GM12878 (cell line): Measurements from ENCODE around the gene ZNF385A. TPM values are rescaled to one million over a fixed set of nuclear protein-coding genes. Genes with fewer than 3 reads are reported as not detected.

ENCODE experiments used
- ATAC-seq: fragments of 200-7000 bp; cut with Tn5 transposase; 3 replicates; pipeline ENCODE4 v1.9.1; 2020; ENCODE audit warnings: mild to moderate bottlenecking, moderate library complexity
- BruUV-seq: library from RNA; stranded (reverse); fragments of 400-500 nt; replicated peaks from 2 replicates; lab custom pipeline; 2021; lab: Mats Ljungman, UMichigan
- CTCF ChIA-PET: fragments of 300-600 bp; sonication (Branson Sonifier 250); formaldehyde crosslinking; extraction: SDS; loops from one replicate; lab custom pipeline; 2021; ENCODE audit warnings: inconsistent platforms; lab: Yijun Ruan, JAX
- POLR2A ChIA-PET: fragments of 350-600 bp; formaldehyde crosslinking; extraction: SDS; loops from one replicate; lab custom pipeline; 2021; ENCODE audit warnings: inconsistent platforms; lab: Charles Lee
- RAD21 ChIA-PET: fragments of 300-600 bp; sonication (Branson Sonifier 250); formaldehyde crosslinking; loops from one replicate; lab custom pipeline; 2023; ENCODE audit warnings: antibody characterized with exemption; ENCODE audit not compliant: unreplicated experiment; lab: Charles Lee
- SMC1A ChIA-PET: fragments of 300-600 bp; sonication (Branson Sonifier 250); formaldehyde crosslinking; loops from one replicate; lab custom pipeline; 2023; ENCODE audit not compliant: unreplicated experiment, uncharacterized antibody; lab: Charles Lee
- DNase-seq: peaks from one replicate; pipeline ENCODE4 v3.0.0-alpha.2; 2011; ENCODE audit warnings: low read depth, low spot score
- FAIRE-seq: peaks from 3 replicates; lab custom pipeline; 2011; peaks lifted over from hg19 to GRCh38; lab: Jason Lieb, UNC
- H2AFZ ChIP-seq: 2 replicates; pipeline ENCODE4 v1.6.0; 2011; ENCODE audit warnings: low read depth, low read length, control low read depth; ENCODE audit not compliant: control insufficient read depth
- H3K27ac ChIP-seq: 2 replicates; pipeline ENCODE4 v1.5.1; 2011; ENCODE audit warnings: control low read depth; ENCODE audit not compliant: control insufficient read depth, insufficient read depth
- H3K27me3 ChIP-seq, 2 experiments: replicated peaks in 1 of 2; 2 replicates each; pipeline versions ENCODE4 v1.6.0 to v1.6.1; 2011; ENCODE audit warnings: low read length in 1 of 2; ENCODE audit not compliant: control insufficient read depth in 2 of 2, insufficient read depth in 2 of 2
- H3K36me3 ChIP-seq, 2 experiments: 2 replicates each; pipeline ENCODE4 v1.5.1; 2011; ENCODE audit warnings: low read length in 1 of 2; ENCODE audit not compliant: control insufficient read depth in 2 of 2, insufficient read depth in 2 of 2
- H3K4me1 ChIP-seq: 2 replicates; pipeline ENCODE4 v1.6.1; 2011; ENCODE audit warnings: mild to moderate bottlenecking, low read length, moderate library complexity, mixed read lengths; ENCODE audit not compliant: control insufficient read depth, insufficient read depth
- H3K4me2 ChIP-seq: 2 replicates; pipeline ENCODE4 v1.6.0; 2011; ENCODE audit warnings: control low read depth; ENCODE audit not compliant: control insufficient read depth, insufficient read depth
- H3K4me3 ChIP-seq: fragments of 200-600 bp; sonication (generic); 2 replicates; pipeline ENCODE4 v1.5.1; 2016
- H3K79me2 ChIP-seq: 2 replicates; pipeline ENCODE4 v1.6.0; 2011; ENCODE audit warnings: low read length; ENCODE audit not compliant: control insufficient read depth, insufficient read depth
- H3K9ac ChIP-seq: 2 replicates; pipeline ENCODE4 v1.8.0; 2011; ENCODE audit warnings: low read length, control low read depth, mixed read lengths; ENCODE audit not compliant: control insufficient read depth, insufficient read depth
- H3K9me3 ChIP-seq: replicated peaks from 3 replicates; pipeline ENCODE4 v1.5.1; 2011; ENCODE audit warnings: mild to moderate bottlenecking, low read length; ENCODE audit not compliant: control insufficient read depth, insufficient read depth
- H4K20me1 ChIP-seq: 2 replicates; pipeline ENCODE4 v1.6.0; 2011; ENCODE audit not compliant: control insufficient read depth, insufficient read depth
- CBX3 ChIP-seq: fragments of 200-600 bp; sonication (generic); IDR thresholded peaks from 2 replicates; pipeline ENCODE4 v1.6.1; 2016; ENCODE audit warnings: low read depth, borderline replicate concordance
- CREB1 ChIP-seq: IDR thresholded peaks from 2 replicates; pipeline ENCODE4 v1.6.1; 2012; ENCODE audit warnings: low read depth, mild to moderate bottlenecking, inconsistent platforms
- CTCF ChIP-seq, 3 experiments: IDR thresholded peaks in 2 of 3; conservative IDR thresholded peaks in 1 of 3; 2 replicates each; pipeline ENCODE4 v1.5.1; 2011; ENCODE audit warnings: low read depth in 3 of 3, low read length in 3 of 3, mild to moderate bottlenecking in 3 of 3, control low read depth in 2 of 3, moderate library complexity in 2 of 3, inconsistent platforms in 1 of 3, mixed read lengths in 1 of 3; ENCODE audit not compliant: control insufficient read depth in 2 of 3, insufficient read depth in 1 of 3; ENCODE audit errors: extremely low read depth in 1 of 3
- EGR1 ChIP-seq, 2 experiments: IDR thresholded peaks; 1 replicate in 1 of 2; 2 replicates in 1 of 2; pipeline ENCODE4 v1.6.1; 2011 to 2012; ENCODE audit warnings: low read depth in 2 of 2, low read length in 2 of 2, borderline replicate concordance in 1 of 2, mild to moderate bottlenecking in 1 of 2, moderate library complexity in 1 of 2
- EZH2 ChIP-seq: IDR thresholded peaks from 2 replicates; pipeline ENCODE4 v1.6.1; 2012; ENCODE audit warnings: low read depth, mild to moderate bottlenecking, control low read depth, inconsistent platforms, low read length, borderline replicate concordance; ENCODE audit not compliant: control insufficient read depth
- JUNB ChIP-seq: IDR thresholded peaks from 2 replicates; pipeline ENCODE4 v1.6.1; 2016; ENCODE audit warnings: antibody characterized with exemption, mild to moderate bottlenecking
- MEF2A ChIP-seq: IDR thresholded peaks from 2 replicates; pipeline ENCODE4 v1.6.1; 2011; ENCODE audit warnings: low read depth, mild to moderate bottlenecking, low read length, moderate library complexity; ENCODE audit not compliant: insufficient read depth
- PKNOX1 ChIP-seq: fragments of 450-650 bp; IDR thresholded peaks from 2 replicates; pipeline ENCODE4 v1.6.1; 2016; ENCODE audit warnings: mild to moderate bottlenecking
- POLR2AphosphoS5 ChIP-seq: IDR thresholded peaks from 2 replicates; pipeline ENCODE4 v1.6.1; 2011; ENCODE audit warnings: mild to moderate bottlenecking, low read length, inconsistent platforms
- RAD51 ChIP-seq: fragments of 450-650 bp; IDR thresholded peaks from 2 replicates; pipeline ENCODE4 v1.6.1; 2016; ENCODE audit warnings: moderate library complexity, mild to moderate bottlenecking, inconsistent platforms
- RBBP5 ChIP-seq: fragments of 200-600 bp; sonication (generic); conservative IDR thresholded peaks from 2 replicates; pipeline ENCODE4 v1.6.1; 2016
- SPI1 ChIP-seq: IDR thresholded peaks from 2 replicates; pipeline ENCODE4 v1.6.1; 2011; ENCODE audit warnings: low read depth, mild to moderate bottlenecking, low read length, moderate library complexity, borderline replicate concordance; ENCODE audit not compliant: insufficient read depth
- SRF ChIP-seq, 2 experiments: IDR thresholded peaks; 2 replicates each; pipeline ENCODE4 v1.6.1; 2011; ENCODE audit warnings: low read depth in 2 of 2, low read length in 2 of 2, mild to moderate bottlenecking in 1 of 2, moderate library complexity in 1 of 2
- WGBS: methylation state at CpG from one replicate; pipeline ENCODE4 v1.1.6; 2016; ENCODE audit warnings: low lambda C conversion rate; ENCODE audit not compliant: insufficient replicate concordance, insufficient coverage; ENCODE audit errors: missing lambda C conversion rate; 5-methylcytosine and 5-hydroxymethylcytosine counted together
- in situ Hi-C: fragments of 300-500 bp; cut with MboI; formaldehyde crosslinking; loops from 9 replicates; pipeline ENCODE4 v1.14.3; 2018; ENCODE audit warnings: mixed read lengths
- intact Hi-C: fragments of 100-400 bp; cut with micrococcal nuclease; formaldehyde crosslinking; loops from one replicate; pipeline ENCODE4 v1.14.2; 2022; ENCODE audit not compliant: unreplicated experiment
- polyA plus RNA-seq, 11 experiments: library from polyadenylated mRNA; depleted of rRNA in 4 of 11; unstranded in 6 of 11; stranded (reverse) in 5 of 11; fragments of >200 nt; fragmentation: Nextera tagmentation in 4 of 11; fragmentation: Illumina TruSeq in 1 of 11; extraction: Ambion mirVana in 4 of 11; extraction: Trizol in 1 of 11; gene quantifications; 1 replicate in 1 of 11; 2 replicates in 10 of 11; pipeline versions ENCODE4 v1.2.1 to v1.2.3, GENCODE V29; 2011 to 2016; ENCODE audit warnings: inconsistent platforms in 2 of 11, missing spikeins in 2 of 11, low read depth in 1 of 11
- total RNA-seq, 4 experiments: library from RNA; depleted of rRNA in 3 of 4; stranded (reverse); fragments of >200 nt in 3 of 4; fragmentation: Illumina TruSeq in 1 of 4; extraction: Trizol in 1 of 4; gene quantifications; 2 replicates each; pipeline versions ENCODE4 v1.2.1 to v1.2.3, GENCODE V29; 2013 to 2021

The ZNF385A gene
- total and polyA plus RNA-seq, 10 of the 15 experiments (the other 5 are each of a cell fraction or from before 2014, with no cell fraction given) = 0.26 to 26.1 (median 4.9) TPM

- TF ChIP-seq CREB1 (no peak), MEF2A (no peak), POLR2AphosphoS5 (no peak), RBBP5 (no peak), RAD51 (no peak), SRF (IDR thresholded peaks at IDR 0.05; ENCODE audit: low read depth in 2 of 2, low read length in 2 of 2) (no peak), CBX3 (no peak)
Measured at GRCh38 chr12:54392485-54393206, 8.1 kb upstream of the ZNF385A start (continued).

DNA sequence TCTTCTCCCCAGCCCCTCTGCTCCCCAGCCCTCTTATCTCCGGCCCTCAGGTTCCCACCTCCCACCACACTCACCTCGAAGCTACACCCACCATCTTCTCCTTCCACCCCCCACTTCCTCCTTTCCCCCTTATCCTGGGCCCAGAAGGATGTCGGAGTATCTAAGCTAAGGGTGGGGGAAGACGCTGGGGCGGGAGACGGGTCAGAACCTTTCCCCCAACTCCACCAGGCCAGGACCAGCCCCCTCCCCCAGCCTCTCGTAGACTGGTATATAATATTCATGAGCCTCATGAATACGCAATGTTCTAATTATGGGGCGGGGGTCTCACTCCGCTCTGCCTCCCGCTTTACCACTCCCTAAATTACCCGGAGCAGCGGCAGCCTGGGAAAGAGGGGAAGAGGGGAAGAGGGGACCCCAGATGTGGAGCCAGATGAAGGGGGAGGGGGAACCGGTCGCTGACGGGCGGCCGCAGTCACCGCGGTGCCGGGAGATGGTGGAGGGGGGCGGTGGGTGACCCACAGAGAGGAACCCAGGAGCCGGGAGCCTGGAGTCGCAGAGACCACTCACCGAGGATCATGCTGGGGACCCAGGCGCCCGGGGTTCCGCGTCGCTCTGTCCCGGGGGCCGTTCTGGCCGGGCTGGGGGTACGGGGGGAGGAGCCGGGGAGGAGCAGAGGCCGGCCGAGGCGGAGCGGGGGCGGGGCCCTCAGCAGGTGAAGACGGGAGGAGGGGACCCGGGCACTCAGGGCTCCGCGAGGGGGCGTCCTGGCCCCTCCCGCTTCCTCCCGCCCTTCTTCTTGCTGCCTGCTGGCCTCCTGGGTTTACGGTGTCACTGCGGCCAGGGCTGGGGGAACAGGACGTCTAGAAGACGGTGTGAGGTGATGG, 6.4 kb upstream of the ZNF385A start:
- ATAC-seq (peak; percentile 87), DNase-seq (no peak), FAIRE-seq (no peak)
- BruUV-seq = TSS peak; percentile 60
- Histone ChIP-seq H3K9me3 (no peaks in the 10 kb centered on the region), H3K27me3 (no peaks in the 10 kb centered on the region), H3K79me2 (no peaks in the 10 kb centered on the region), H3K4me1 (no peaks in the 10 kb centered on the region), H3K36me3 (no peaks in the 10 kb centered on the region), H4K20me1 (no peaks in the 10 kb centered on the region), H2AFZ (peak overlapping the region; percentile 68), H3K4me3 (peak overlapping the region; percentile 82), H3K4me2 (peak overlapping the region; percentile 78), H3K27ac (no peak overlapping the region), H3K9ac (peak overlapping the region; percentile 54; the same call in 1 of the 2 replicates)
- ChIA-PET RAD21 (no interaction called here), SMC1A (no interaction called here), POLR2A (interaction anchor here (0.6 kb wide), 1 partner anchor 140 kb away, joined by 3 read pairs; no protein-coding TSS in a partner anchor), CTCF (interaction anchor here (0.6 to 4.1 kb wide), 6 partner anchors 9 to 385 kb away, joined by 3 to 58 read pairs (median 6); no protein-coding TSS in a partner anchor)
- WGBS = 5% methylated on average over 23 of the region's 51 CpGs
- in situ Hi-C loops (no loop called here), intact Hi-C loops (no loop called here)
- TF ChIP-seq PKNOX1 = peak; percentile 45; the same call in 1 of the 2 replicates
- TF ChIP-seq CTCF (IDR thresholded peaks at IDR 0.05 in 2 of 3, conservative IDR thresholded peaks at IDR 0.05 in 1 of 3; ENCODE audit: control insufficient read depth in 2 of 3, extremely low read depth in 1 of 3, insufficient read depth in 1 of 3, low read depth in 3 of 3, low read length in 3 of 3) = peak; percentile 31 to 51 (median 37); a peak in 5 of 6 replicates
- no peak for TF ChIP-seq JUNB
- TF ChIP-seq EZH2 = no peak
- TF ChIP-seq SPI1 = peak; percentile 21; the same call in 1 of the 2 replicates
- TF ChIP-seq EGR1 (IDR thresholded peaks at IDR 0.05; ENCODE audit: borderline replicate concordance in 1 of 2, low read depth in 2 of 2, low read length in 2 of 2) = peak in 1 of 2 experiments; percentile 79; a peak in 2 of 3 replicates
